Loucy (cell line): ENCODE results near the gene ZNF524.

Experiments used
- H2AFZ ChIP-seq: fragments of 200-600 bp; sonication (generic); 2 replicates; pipeline ENCODE4 v1.6.0; 2016; ENCODE audit warnings: antibody characterized with exemption, mild to moderate bottlenecking, low read length, moderate library complexity
- H3F3A ChIP-seq: fragments of 200-600 bp; 2 replicates; pipeline ENCODE4 v1.6.0; 2016; ENCODE audit warnings: antibody characterized with exemption, low read depth, mild to moderate bottlenecking
- H3K27me3 ChIP-seq: fragments of 200-600 bp; sonication (generic); 2 replicates; pipeline ENCODE4 v1.6.1; 2014; ENCODE audit warnings: low read length, mild to moderate bottlenecking; ENCODE audit not compliant: insufficient read depth, poor library complexity, severe bottlenecking
- H3K36me3 ChIP-seq: fragments of 200-600 bp; sonication (generic); 2 replicates; pipeline ENCODE4 v1.6.1; 2016; ENCODE audit warnings: low read length; ENCODE audit not compliant: insufficient read depth
- H3K4me1 ChIP-seq: fragments of 200-600 bp; sonication (generic); 2 replicates; pipeline ENCODE4 v1.5.1; 2014; ENCODE audit warnings: low read length, mild to moderate bottlenecking; ENCODE audit not compliant: insufficient read depth, poor library complexity, severe bottlenecking
- H3K4me2 ChIP-seq: fragments of 200-600 bp; sonication (generic); 2 replicates; pipeline ENCODE4 v1.6.0; 2014; ENCODE audit warnings: antibody characterized with exemption, low read length, low read depth, mild to moderate bottlenecking; ENCODE audit not compliant: poor library complexity, severe bottlenecking
- H3K4me3 ChIP-seq: fragments of 200-600 bp; sonication (generic); 2 replicates; pipeline ENCODE4 v1.5.1; 2014; ENCODE audit warnings: low read length, mild to moderate bottlenecking, mixed read lengths; ENCODE audit not compliant: poor library complexity, severe bottlenecking
- H3K79me2 ChIP-seq: fragments of 200-600 bp; sonication (generic); 2 replicates; pipeline ENCODE4 v1.6.1; 2014; ENCODE audit warnings: low read length; ENCODE audit not compliant: insufficient read depth
- H3K9ac ChIP-seq: fragments of 200-600 bp; sonication (generic); 2 replicates; pipeline ENCODE4 v1.6.0; 2014; ENCODE audit warnings: mild to moderate bottlenecking, low read depth, low read length, moderate library complexity; ENCODE audit not compliant: poor library complexity, severe bottlenecking
- H3K9me2 ChIP-seq: fragments of 200-600 bp; sonication (generic); replicated peaks from 2 replicates; pipeline ENCODE4 v1.6.1; 2016; ENCODE audit warnings: low read depth, low read length, mixed read lengths
- H3K9me3 ChIP-seq: fragments of 200-600 bp; sonication (generic); 2 replicates; pipeline ENCODE4 v1.6.1; 2014; ENCODE audit warnings: mild to moderate bottlenecking, antibody characterized with exemption, low read length, low read depth; ENCODE audit not compliant: insufficient read depth
- H4K20me1 ChIP-seq: fragments of 200-600 bp; sonication (generic); 2 replicates; pipeline ENCODE4 v1.6.0; 2014; ENCODE audit warnings: antibody characterized with exemption, low read length, mild to moderate bottlenecking; ENCODE audit not compliant: insufficient read depth, poor library complexity, severe bottlenecking
- EZH2phosphoT487 ChIP-seq: fragments of 200-600 bp; IDR thresholded peaks from 2 replicates; pipeline ENCODE4 v1.6.1; 2018; ENCODE audit warnings: antibody characterized with exemption, mild to moderate bottlenecking, moderate library complexity, borderline replicate concordance
- TF ChIP-seq, protein P1 (sequence below): fragments of 200-600 bp; sonication (generic); conservative IDR thresholded peaks from 2 replicates; pipeline ENCODE4 v1.5.1; 2014; ENCODE audit warnings: mild to moderate bottlenecking, antibody characterized with exemption, low read length

Gene ZNF524

GRCh38 chr19:55603581-55604292 is 3.6 kb downstream of the ZNF524 start:
- TF ChIP-seq EZH2phosphoT487: no peak
- TF ChIP-seq, protein P1, sequence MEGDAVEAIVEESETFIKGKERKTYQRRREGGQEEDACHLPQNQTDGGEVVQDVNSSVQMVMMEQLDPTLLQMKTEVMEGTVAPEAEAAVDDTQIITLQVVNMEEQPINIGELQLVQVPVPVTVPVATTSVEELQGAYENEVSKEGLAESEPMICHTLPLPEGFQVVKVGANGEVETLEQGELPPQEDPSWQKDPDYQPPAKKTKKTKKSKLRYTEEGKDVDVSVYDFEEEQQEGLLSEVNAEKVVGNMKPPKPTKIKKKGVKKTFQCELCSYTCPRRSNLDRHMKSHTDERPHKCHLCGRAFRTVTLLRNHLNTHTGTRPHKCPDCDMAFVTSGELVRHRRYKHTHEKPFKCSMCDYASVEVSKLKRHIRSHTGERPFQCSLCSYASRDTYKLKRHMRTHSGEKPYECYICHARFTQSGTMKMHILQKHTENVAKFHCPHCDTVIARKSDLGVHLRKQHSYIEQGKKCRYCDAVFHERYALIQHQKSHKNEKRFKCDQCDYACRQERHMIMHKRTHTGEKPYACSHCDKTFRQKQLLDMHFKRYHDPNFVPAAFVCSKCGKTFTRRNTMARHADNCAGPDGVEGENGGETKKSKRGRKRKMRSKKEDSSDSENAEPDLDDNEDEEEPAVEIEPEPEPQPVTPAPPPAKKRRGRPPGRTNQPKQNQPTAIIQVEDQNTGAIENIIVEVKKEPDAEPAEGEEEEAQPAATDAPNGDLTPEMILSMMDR: no peak
- Histone ChIP-seq H3K9ac (peak overlapping the region; percentile 99), H3K9me2 (no peaks in the 10 kb centered on the region), H3K4me2 (peak overlapping the region; percentile 100), H2AFZ (no peak overlapping the region), H3F3A (peaks cover 10% of the 10 kb centered on the region), H3K36me3 (no peaks in the 10 kb centered on the region), H3K79me2 (peaks cover 49% of the 10 kb centered on the region), H3K9me3 (no peaks in the 10 kb centered on the region), H3K27me3 (no peaks in the 10 kb centered on the region), H3K4me1 (peaks cover 36% of the 10 kb centered on the region), H3K4me3 (peak overlapping the region; percentile 98), H4K20me1 (peaks cover 18% of the 10 kb centered on the region)

DNA sequence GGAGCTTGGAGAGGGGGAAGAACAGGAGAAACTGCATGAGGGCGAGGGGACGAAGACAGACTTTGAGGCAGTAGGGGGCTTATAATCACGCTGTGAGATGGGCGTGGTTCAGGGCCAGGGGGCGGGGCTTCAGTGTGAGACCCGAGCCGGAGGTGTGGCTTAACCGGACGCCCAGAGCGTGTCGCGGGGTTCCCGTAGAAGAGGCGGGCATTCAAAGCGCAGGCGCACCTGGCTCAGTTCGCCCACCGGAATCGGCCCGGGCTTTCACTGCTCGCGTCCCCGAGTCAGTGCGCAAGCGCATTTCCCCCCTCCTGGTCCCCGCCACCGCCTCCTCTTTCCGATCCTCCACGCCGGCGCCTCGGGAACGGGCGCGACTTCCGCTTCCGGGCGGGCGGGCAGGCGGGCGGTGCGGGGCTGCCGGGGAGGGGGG is 5.1 kb downstream of the ZNF524 start:
- peaks cover 23% of the 10 kb centered on the region for H4K20me1 ChIP-seq
- no peaks in the 10 kb centered on the region for H3K36me3 ChIP-seq
- no peaks in the 10 kb centered on the region for H3K9me2 ChIP-seq
- H2AFZ ChIP-seq: no peak overlapping the region; the same call in 1 of the 2 replicates
- H3K9me3 ChIP-seq: no peaks in the 10 kb centered on the region
- peaks cover 61% of the 10 kb centered on the region for H3K79me2 ChIP-seq
- H3K9ac ChIP-seq: peak overlapping the region; percentile 99
- H3K4me2 ChIP-seq: peak overlapping the region; percentile 100
- H3F3A ChIP-seq: peaks cover 10% of the 10 kb centered on the region
- peaks cover 38% of the 10 kb centered on the region for H3K4me1 ChIP-seq
- no peaks in the 10 kb centered on the region for H3K27me3 ChIP-seq
- H3K4me3 ChIP-seq: peak overlapping the region; percentile 98
- TF ChIP-seq, protein P1: no peak

DNA sequence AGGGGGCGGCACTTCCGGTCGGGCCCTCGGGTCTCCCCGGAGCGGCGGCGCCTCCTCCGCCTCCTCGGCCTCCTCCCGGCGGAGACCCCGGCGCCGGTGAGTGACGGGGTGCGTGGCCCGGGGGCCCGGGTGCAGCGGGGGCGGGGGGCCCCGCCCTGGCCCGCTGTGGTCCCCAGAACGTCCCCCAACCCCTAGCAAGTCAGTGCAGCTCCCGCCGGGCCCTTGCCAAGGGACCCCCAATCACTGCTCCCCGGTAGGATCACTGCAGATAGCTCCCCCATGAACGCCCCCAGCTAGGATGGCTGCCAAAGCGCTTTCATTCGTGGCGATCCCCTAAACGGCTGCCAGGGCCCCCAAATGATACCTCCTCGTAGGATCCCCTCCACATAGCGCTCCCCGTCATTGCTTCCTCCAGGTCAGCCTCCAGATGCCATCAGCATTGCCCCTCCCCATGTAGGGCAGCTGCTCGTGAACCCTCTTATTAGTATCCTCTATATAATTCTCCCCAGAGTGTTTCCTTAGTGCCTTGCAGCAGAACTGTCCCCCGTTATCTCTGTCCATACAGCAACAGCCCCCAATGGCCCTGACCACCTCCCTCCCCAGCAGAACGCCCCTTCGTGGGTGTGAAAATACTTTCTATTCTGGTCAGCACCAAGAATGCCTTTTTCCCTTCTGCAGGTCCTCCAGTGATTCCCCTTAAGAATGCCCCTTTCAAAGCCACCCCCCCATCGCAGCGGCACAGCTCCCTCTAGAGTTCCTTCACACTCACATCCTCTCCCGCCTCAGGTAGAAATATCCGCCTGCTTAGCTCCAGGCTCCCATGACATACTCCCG is 5.8 kb downstream of the ZNF524 start, which contains the start of gene ZNF865:
ZNF865 (plus strand) TSS at position 11 of the 834 bp plus-strand sequence. CDS start 7,972 bp downstream, outside the sequence.
- H3K4me1 ChIP-seq: peaks cover 35% of the 10 kb centered on the region
- no peaks in the 10 kb centered on the region for H3K27me3 ChIP-seq
- H3K9me3 ChIP-seq: no peaks in the 10 kb centered on the region
- no peaks in the 10 kb centered on the region for H3K9me2 ChIP-seq
- H4K20me1 ChIP-seq: peaks cover 23% of the 10 kb centered on the region
- peaks cover 10% of the 10 kb centered on the region for H3F3A ChIP-seq
- H3K4me2 ChIP-seq: peak within 1 kb of the TSS; percentile 100
- no peak for TF ChIP-seq EZH2phosphoT487
- TF ChIP-seq, protein P1: peak; percentile 83
- H3K79me2 ChIP-seq: peaks cover 58% of the 10 kb centered on the region
- peak within 1 kb of the TSS; percentile 99 for H3K9ac ChIP-seq
- H3K36me3 ChIP-seq: no peaks in the 10 kb centered on the region
- peak within 1 kb of the TSS; percentile 70 for H2AFZ ChIP-seq
- peak within 1 kb of the TSS; percentile 98 for H3K4me3 ChIP-seq
